ENCODE results near the gene OR9Q1.

The OR9Q1 gene

DNA sequence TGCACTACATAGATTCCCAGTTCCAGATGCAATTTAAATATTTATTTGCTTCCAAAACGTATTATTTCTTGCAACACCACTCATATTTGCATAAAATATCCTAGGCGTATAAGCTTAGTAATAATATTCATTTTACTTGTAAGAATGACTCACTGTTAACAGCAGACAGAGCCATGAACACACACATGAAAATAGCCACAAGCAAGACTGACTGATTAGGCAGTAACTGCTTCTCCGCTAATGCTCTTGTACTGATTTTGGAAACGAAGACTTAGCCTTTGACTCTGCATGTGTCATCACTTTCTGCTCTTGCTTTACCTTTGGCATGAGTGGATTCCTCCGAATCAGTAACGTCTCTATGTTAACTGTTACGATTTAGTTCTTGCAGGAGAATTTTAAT, 199.0 kb downstream of the OR9Q1 start:
- TF ChIP-seq, protein P1, sequence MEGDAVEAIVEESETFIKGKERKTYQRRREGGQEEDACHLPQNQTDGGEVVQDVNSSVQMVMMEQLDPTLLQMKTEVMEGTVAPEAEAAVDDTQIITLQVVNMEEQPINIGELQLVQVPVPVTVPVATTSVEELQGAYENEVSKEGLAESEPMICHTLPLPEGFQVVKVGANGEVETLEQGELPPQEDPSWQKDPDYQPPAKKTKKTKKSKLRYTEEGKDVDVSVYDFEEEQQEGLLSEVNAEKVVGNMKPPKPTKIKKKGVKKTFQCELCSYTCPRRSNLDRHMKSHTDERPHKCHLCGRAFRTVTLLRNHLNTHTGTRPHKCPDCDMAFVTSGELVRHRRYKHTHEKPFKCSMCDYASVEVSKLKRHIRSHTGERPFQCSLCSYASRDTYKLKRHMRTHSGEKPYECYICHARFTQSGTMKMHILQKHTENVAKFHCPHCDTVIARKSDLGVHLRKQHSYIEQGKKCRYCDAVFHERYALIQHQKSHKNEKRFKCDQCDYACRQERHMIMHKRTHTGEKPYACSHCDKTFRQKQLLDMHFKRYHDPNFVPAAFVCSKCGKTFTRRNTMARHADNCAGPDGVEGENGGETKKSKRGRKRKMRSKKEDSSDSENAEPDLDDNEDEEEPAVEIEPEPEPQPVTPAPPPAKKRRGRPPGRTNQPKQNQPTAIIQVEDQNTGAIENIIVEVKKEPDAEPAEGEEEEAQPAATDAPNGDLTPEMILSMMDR (IDR thresholded peaks at IDR 0.05; ENCODE audit: insufficient read depth, low read length, poor library complexity, severe bottlenecking): no peak
- no peaks in the 10 kb centered on the region for H3K27me3 ChIP-seq (replicated peaks; ENCODE audit: control insufficient read depth, insufficient read depth, low read length)
- no peak for DNase-seq (ENCODE audit: extremely low read depth, insufficient read length)
- H3K4me3 ChIP-seq (replicated peaks; ENCODE audit: low read depth, low read length): no peak overlapping the region
- no peaks in the 10 kb centered on the region for H3K36me3 ChIP-seq (ENCODE audit: control insufficient read depth, insufficient read depth, low read length)

DNA sequence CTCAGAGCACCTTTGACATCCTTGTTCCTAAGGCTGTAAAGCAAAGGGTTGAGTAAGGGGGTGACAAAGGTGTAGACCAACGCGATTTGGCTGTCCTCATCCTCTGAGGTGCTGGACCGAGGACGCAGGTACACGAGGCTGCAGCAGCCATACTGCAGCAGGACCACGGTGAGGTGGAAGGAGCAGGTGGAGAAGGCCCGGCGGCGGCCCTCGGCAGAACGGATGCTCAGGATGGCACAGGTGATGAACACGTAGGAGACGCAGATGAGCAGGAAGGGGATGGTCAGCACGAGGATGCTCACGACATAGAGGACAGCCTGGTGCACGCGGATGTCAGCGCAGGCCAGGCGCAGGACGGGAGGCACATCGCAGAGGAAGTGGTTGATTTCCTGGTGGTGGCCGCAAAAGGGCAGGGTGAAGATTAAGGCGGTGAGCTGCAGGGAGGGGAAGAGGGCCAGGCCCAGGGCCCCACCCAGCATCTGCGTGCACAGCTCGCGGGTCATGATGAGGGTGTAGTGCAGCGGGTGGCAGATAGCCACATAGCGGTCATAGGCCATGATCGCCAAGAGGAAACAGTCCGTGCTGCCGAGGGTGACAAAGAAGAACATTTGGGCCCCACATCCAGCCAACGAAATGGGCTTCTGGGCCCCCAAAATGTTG, 204.4 kb downstream of the OR9Q1 start:
- no peak for DNase-seq (ENCODE audit: extremely low read depth, insufficient read length)
- H3K4me3 ChIP-seq (replicated peaks; ENCODE audit: low read depth, low read length): no peak overlapping the region

More for the DNA sequence above, 204.4 kb downstream of the OR9Q1 start:
- TF ChIP-seq, protein P1 (IDR thresholded peaks at IDR 0.05; ENCODE audit: insufficient read depth, low read length, poor library complexity, severe bottlenecking): no peak
- Histone ChIP-seq H3K36me3 (ENCODE audit: control insufficient read depth, insufficient read depth, low read length) (no peaks in the 10 kb centered on the region), H3K27me3 (replicated peaks; ENCODE audit: control insufficient read depth, insufficient read depth, low read length) (no peaks in the 10 kb centered on the region)

Measured in GM06990 (cell line).